HG03354 (cell line): ENCODE measurements around the gene PSME4.

Experiments used
- ATAC-seq: cut with Tn5 transposase; IDR thresholded peaks from one replicate; pipeline ENCODE4 v1.9.1; 2021; ENCODE audit warnings: mild to moderate bottlenecking; ENCODE audit not compliant: unreplicated experiment, poor library complexity, severe bottlenecking

The PSME4 gene, protein sequence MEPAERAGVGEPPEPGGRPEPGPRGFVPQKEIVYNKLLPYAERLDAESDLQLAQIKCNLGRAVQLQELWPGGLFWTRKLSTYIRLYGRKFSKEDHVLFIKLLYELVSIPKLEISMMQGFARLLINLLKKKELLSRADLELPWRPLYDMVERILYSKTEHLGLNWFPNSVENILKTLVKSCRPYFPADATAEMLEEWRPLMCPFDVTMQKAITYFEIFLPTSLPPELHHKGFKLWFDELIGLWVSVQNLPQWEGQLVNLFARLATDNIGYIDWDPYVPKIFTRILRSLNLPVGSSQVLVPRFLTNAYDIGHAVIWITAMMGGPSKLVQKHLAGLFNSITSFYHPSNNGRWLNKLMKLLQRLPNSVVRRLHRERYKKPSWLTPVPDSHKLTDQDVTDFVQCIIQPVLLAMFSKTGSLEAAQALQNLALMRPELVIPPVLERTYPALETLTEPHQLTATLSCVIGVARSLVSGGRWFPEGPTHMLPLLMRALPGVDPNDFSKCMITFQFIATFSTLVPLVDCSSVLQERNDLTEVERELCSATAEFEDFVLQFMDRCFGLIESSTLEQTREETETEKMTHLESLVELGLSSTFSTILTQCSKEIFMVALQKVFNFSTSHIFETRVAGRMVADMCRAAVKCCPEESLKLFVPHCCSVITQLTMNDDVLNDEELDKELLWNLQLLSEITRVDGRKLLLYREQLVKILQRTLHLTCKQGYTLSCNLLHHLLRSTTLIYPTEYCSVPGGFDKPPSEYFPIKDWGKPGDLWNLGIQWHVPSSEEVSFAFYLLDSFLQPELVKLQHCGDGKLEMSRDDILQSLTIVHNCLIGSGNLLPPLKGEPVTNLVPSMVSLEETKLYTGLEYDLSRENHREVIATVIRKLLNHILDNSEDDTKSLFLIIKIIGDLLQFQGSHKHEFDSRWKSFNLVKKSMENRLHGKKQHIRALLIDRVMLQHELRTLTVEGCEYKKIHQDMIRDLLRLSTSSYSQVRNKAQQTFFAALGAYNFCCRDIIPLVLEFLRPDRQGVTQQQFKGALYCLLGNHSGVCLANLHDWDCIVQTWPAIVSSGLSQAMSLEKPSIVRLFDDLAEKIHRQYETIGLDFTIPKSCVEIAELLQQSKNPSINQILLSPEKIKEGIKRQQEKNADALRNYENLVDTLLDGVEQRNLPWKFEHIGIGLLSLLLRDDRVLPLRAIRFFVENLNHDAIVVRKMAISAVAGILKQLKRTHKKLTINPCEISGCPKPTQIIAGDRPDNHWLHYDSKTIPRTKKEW (N-terminal part only)

DNA sequence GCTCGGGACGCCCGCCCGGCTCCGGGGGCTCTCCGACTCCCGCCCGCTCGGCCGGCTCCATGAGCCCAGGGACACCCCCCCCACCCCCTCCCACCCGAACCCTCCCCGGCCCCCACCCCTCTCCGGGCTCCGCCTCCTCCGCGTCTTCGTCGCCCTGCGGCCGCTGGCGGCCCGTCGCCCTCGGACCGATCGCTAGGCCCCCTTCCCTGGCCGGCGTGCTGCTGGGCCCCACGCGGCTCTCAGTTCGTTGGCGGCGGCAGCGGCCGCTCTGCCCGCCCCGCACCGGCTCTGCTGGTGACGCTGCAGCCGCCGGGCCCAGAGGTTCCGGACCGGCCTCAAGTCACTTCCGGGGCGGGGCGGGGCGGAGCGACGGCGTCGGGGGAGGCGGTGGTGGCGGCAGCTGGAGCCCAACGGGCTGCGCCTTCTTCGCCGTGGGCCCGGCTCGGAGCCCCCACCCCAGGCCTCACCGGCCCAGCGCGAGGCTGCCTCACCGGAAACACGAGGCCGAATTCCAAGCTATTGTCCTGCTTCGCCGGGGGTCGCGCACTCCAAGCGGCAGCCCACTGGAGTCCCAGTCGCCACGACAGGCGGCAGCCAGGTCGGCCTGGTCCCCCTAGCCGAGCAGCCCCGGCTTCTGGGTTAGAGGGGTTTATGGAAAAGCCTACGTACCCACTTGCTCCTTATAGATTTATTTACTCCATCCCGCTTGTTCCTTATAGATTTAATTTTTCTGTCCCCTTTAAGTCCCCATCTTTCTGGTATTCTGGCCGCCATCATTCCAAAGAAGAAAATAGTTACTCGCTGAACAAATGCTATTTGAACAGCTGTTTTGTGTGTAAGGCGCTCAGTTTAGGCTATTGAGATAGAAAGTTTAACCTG, at the start of gene PSME4:
Gene PSME4, minus strand, starts transcription at position 270 of the 879 bp plus-strand sequence. Its CDS starts 209 bp downstream, at position 61.
- ATAC-seq: peak; percentile 87

DNA sequence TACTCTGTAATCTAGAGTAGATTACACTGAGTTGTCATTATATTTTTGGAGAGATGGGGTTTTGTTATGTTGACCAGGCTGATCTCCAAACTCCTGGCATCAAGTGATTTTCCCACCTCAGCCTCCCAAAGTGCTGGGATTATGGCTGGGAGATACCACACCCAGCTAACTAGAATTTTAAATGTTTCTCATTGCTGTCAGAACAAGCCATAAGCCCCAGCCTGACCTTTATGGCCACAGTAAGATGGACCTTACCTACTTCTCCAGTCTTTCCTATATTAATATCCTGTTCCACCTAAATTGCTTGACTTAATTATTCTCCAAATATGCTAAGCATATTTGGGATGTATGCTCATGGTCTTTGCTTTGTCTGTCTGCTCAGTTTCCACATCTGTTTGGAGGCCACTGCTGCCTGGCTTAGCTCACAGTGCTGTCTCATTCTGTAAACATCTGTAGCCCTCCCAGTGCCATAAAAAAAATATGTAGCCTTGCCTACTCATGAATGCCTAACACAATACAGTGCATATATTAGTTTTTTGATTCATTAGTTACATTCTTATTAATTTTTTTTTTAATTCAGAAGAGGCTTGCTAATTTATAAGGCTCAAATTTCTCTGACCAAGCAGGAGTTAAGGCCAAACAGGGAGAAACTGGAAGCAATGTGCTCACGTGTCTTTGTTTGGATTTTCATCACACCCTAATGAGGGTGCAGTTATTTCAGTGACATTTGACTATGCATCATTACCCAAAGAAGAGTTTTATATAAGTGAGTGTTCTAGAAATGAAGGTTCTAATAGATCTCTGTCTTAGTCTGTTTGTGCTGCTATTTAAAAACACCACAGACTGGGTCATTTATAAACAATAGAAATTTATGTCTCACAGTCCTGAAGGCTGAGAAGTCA, 45.3 kb upstream of the PSME4 start:
- no peak for ATAC-seq

DNA sequence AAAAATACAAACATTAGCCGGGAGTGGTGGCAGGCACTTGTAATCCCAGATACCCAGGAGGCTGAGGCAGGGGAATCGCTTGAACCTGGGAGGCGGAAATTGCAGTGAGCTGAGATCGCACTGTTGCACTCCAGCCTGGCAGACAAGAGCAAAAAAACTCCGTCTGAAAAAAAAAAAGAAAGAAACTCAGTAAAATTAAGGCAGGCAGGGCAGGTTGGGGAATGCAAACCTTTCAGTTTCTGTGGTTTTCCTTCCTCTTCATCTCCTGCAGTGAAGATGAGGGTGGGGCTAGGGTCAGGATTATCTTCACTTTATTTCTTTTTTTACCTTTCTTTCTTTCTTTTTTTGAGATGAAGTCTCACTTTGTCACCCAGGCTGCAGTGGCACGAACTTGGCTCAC, 43.2 kb upstream of the PSME4 start:
- ATAC-seq: no peak

DNA sequence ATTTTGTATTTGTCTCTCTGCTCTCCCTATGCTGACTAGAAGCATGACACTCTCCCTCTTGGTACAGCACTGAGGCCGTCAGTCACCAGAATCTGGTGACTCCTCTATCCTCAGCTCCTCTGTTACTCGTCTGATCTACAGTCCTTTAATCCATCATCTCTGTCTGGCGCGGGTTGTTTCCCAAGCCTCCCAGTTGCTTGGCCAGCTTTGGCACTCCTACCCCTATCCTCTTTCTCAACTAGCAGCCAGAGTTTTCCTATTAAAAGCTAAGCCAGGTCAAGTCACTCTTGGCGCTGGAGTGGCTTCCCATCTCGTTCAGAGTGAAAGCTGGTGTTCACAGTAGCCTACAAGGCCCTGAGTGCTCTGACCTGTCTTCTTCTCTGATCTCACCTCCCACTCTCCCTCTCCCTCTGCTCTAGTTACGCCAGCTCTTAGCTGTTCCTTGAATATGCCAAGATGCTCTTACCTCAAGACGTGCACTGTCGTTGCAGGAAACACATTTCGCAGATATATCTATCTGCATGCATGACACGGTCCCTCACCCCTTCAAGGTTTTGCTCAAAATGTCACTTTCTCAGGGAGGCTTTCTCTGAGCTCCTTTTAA, 41.8 kb upstream of the PSME4 start:
- no peak for ATAC-seq

DNA sequence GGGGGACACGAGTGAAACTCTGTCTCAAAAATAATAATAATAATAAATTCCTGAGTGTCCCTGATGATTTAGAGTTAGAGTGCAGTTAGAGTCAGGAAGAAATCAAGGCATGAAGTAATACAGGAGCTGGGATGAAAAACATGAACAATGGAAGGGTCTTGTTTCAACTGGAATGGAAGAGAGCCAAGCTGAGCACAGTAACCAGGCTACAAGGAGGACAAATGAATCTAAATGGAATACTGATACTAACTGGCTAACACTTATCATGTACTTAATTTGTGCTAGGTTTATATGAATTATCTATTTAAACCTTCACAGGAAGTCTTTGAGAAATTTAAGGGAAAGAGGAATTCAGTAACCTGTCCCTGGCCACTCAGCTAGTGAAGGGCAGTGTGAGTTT, 38.8 kb upstream of the PSME4 start:
- ATAC-seq: no peak

DNA sequence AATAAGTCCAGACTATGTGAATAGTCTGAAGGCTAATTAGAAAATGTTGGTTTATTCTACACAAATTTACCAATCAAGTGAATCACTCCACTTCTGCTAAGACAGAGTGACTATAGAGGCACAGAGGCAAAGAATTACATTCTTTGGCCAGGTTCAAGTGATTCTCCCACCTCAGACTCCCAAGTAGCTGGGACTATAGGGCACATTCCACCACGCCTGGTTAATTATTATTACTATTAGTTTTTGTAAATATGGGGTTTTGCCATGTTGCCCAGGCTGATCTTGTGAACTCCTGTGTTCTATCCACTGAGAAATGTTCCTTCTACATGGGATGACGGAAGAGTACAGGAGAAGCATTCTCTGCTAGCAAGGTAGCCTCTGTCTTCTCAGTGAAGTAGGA, 37.6 kb upstream of the PSME4 start:
- no peak for ATAC-seq

DNA sequence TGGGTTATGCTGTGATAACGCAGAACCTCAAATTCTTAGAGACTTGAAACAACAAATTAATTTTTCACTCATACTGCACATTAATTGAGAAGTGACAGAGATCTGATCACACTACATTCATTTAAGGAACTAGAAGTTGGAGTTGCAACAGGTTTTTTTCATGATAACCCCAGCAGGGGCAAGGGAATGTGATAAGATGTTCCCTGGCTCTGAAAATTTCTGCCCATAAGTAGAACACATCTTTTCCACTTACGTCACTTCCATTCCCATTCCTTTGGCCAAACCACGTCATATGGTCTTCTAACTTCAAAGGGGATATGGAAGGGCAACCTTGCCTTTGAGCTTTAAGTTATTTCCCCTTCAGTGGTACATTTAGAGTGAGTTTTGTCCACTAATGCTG, 29.7 kb upstream of the PSME4 start:
- no peak for ATAC-seq

DNA sequence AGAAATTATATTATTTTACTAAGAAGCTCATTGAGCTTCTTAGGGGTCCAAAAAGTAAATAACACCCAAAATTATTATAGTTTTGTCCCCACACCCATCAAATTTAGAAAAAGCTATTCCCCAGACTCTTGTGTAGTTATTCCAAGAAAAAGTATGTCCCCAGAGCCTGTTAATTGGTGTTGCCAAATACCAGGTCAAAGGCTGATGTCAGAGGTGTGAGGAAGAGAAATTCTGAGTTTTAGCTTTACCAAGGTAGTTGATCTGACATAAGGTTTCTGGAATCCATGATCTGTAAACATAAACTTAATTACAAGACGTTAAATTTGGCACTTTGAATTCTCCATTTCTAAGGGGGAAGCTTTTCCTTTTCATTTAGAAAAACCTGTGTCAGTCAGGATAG, 29.3 kb upstream of the PSME4 start:
- no peak for ATAC-seq

DNA sequence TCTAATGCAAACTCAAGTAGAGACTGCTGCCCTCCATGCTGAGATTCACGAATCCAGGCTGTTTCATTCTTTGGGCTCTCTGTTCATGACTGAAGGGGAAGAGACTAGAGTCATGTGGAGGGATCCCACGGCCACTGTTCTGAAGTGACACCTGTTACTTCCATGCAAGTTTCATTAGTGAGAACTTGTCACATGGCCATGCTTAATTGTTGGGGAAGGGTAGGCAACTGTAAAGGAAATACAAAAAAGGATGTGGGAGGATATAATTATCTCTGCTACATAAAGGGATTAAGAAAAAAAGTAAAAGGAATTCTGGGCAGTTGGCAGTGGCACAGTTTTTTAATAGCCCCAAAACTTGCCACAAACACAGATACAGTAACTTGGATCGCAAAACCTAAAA, 28.0 kb upstream of the PSME4 start:
- ATAC-seq: no peak

DNA sequence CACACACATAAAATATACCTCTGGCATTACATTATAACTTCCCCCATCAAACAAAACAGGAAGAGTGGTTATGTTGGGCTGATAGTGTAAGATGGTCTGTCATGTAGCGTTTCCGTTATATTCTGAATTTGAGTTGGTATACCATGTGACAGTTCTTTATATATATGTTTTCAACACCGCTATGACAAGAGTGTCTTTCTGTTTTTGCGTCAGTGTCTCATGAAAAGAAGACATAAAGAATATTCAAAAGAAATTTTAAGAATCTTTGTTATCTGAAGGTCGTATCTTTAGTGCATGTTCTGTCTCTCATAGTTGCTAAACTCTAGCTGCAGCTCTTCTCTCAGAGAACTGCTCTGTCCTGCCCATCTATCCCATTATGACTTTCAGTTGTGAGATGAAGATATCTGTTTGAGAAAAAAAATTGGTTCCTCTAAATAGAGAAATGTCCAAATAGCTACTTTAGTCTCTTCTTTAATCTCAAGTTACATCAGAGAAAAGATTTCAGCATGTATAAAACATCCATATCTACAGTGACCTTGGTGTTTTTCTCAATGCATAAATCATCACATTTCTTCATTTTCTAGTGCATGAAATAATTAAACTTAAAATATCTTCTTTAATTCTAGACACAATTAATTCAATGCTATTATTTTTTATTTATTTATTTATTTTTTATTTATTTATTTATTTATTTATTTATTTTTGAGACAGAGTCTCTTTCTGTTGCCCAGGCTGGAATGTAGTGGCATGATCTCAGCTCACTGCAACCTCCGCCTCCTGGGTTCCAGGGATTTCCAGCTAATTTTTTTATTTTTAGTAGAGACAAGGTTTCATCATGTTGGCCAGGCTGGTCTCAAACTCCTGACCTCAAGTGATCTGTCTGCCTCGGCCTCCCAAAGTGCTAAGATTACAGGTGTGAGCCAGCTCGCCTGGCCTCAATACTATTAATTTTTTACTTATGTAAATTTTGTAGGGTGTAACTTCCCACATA, 24.3 kb upstream of the PSME4 start:
- peak; percentile 77 for ATAC-seq

DNA sequence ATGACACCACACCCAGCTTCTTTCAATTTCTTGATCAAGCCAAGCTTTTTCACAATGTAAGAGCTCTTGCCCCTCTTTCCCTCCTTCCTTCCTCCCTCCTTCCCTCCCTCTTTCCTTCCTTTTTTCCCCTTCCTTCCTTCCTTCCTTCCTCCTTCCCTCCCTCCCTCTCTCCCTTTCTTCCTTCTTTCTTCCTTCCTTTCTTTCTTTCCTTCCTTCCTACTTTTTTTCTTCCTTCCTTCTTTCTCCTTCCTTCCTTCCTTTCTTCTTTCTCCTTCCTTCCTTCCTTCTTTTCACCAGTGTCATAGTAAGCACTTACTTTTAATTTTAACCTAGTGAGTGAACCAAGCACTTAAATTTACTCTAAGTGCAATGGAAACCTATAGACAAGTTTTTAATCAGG, 21.2 kb upstream of the PSME4 start:
- no peak for ATAC-seq

DNA sequence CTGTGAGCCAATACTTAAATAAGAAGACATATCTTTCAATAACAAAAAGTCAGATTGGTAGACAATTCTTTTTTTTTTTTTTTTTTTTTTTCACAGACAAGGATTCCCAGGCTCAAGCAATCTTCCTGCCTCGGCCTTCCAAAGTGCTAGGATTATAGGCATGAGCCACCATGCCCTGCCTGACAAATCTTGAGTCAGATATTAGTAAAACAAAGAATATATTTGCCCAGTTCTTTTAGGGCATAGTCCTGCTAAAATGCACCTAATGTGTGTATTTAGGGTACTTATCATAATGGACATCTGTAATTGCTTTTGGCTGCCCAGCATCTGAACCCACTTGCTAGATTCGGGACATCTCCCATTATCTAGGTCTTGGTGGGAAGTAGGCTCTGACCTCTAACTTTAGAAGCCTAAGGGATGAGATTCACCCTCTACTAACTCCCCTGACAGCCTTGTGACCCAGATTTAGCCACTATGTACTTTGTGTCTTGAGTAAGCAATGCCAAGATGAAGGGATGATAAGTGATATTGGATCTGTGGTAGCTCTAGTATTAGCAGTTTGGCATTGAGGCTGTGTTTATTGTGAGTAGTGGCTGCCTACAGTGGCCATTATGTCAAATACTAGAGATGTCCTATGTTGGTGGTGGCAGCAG, 18.5 kb upstream of the PSME4 start:
- ATAC-seq: no peak

DNA sequence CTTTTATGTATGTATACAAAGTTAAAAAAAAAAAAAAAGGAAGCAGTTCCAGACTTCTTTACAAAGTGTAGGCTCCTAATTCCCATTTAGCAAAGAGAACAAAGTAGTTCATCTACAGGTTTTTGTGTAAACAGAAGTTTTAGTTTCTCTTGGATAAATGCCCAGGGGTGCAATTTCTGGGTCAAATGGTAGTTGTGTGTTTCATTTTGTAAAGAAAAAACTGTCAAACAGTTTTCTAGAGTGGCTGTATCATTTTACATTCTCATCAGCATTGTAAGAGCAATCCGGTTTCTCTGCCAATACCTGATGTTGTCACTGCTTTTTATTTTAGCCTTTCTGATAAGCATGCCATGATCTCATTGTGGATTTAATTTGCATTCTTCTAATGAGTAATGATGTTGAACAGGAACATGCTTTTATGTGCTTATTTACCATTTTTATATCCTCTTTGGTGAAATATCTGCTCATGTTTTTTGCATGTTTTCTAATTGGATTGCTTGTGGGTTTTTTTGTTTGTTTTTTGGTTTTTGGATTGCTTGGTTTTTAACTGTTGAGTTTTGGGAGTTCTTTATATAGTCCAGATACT, 16.6 kb upstream of the PSME4 start:
- ATAC-seq: peak; percentile 75

DNA sequence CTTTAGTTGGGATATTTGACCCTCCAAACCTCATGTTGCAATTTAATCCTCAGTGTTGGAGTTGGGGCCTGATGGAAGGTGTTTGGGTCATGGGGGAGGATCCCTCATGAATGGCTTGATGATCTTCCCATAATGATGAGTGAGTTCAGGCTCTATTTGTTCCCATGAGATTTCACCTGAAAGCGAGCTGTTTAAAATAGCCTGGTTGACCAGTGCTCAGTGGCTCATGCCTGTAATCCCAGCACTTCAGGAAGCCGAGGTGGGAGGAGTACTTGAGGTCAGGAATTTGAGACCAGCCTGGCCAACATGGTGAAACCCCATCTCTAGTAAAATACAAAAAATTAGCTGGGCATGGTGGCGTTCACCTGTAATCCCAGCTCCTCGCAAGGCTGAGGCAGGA, 14.9 kb upstream of the PSME4 start:
- no peak for ATAC-seq

DNA sequence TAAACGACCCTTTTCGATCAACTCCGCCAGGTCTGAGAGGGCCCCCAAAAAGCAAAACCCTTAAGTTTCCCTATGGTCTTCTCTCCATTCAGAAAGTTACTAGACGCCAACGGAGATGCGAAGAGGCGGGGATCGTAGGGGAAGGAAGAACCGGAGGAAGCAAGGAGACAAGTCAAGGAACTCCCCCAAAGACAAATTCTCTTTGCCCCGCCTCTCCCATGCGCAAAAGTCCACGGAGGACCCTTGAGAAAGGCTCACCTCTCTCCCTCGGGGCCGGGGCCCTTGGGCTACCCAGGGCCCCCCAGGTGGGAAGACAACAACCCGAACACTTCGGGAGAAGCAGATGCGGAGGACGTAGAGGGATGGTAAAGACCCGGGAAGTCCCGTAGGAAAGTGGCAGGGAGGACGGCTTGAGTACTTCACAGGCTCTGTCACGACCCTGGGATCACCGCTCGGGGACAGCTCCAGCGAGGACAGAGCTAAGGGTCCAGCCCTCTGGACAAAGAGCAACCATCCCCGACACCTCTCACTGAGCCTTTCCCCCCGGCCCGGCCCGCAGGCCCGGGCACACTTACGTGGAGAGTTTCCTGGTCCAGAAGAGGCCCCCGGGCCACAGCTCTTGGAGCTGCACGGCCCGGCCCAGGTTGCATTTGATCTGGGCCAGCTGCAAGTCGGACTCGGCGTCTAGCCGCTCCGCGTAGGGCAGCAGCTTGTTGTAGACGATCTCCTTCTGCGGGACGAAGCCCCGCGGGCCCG, 647 bp downstream of the PSME4 start:
- peak; percentile 33 for ATAC-seq
